ENCODE results near the gene RDH11. TPM values are rescaled to one million over a fixed set of nuclear protein-coding genes. Genes with fewer than 3 reads are reported as not detected.

Gene RDH11, protein sequence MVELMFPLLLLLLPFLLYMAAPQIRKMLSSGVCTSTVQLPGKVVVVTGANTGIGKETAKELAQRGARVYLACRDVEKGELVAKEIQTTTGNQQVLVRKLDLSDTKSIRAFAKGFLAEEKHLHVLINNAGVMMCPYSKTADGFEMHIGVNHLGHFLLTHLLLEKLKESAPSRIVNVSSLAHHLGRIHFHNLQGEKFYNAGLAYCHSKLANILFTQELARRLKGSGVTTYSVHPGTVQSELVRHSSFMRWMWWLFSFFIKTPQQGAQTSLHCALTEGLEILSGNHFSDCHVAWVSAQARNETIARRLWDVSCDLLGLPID
- total RNA-seq (41.7 and 61.2 TPM in 2 replicates), polyA plus RNA-seq (70.5 and 92.2 TPM in 2 replicates)

- Histone ChIP-seq H3K4me1 (ENCODE audit: low read depth) (peaks cover 7% of the 10 kb centered on the region), H3K36me3 (peaks cover 14% of the 10 kb centered on the region), H3K27ac (peak within 1 kb of the TSS; percentile 89), H3K27me3 (peaks cover 4% of the 10 kb centered on the region), H3K4me3 (peak within 1 kb of the TSS; percentile 88), H3K9me3 (ENCODE audit: low read depth) (no peaks in the 10 kb centered on the region)
- no peak for TF ChIP-seq CTCF (IDR thresholded peaks at IDR 0.05; ENCODE audit: low read depth, low read length)
- DNase-seq (ENCODE audit: low read depth in 1 of 2, low spot score in 1 of 2): peak; percentile 94
Measured at GRCh38 chr14:67695394-67695949, at the start of gene RDH11. RDH11 (minus strand) TSS chr14:67695764; CDS start chr14:67695703, 61 bp downstream.

DNA sequence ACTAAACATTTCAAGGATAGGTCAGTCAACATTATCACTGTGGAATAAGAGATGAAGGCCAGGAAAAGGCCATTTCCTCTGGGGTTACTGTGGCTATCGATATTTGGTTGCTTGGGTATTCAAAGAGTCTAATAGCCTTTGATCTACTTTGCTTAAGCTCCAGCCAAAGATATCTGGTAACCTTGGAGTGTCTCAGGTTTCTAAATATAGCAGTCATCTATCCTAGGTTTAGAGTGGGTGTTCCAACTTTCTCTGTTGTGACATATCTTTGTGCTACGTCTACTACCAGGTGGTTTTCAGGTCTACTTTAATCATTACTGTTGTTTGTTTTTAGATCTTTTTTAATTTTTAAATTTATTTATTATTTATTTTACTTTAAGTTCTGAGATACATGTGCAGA is 48.5 kb upstream of the RDH11 start:
- H3K4me1 ChIP-seq (ENCODE audit: low read depth): peaks cover 9% of the 10 kb centered on the region
- TF ChIP-seq CTCF (IDR thresholded peaks at IDR 0.05; ENCODE audit: low read depth, low read length): no peak
- H3K27me3 ChIP-seq: no peaks in the 10 kb centered on the region
- DNase-seq (ENCODE audit: low read depth in 1 of 2, low spot score in 1 of 2): peak in 1 of 2 donors; percentile 10
- no peak overlapping the region for H3K4me3 ChIP-seq
- no peaks in the 10 kb centered on the region for H3K9me3 ChIP-seq (ENCODE audit: low read depth)
- H3K27ac ChIP-seq: peak overlapping the region; percentile 48
- peaks cover 5% of the 10 kb centered on the region for H3K36me3 ChIP-seq

GRCh38 chr14:67738740-67739504 is 43.4 kb upstream of the RDH11 start:
- TF ChIP-seq CTCF (IDR thresholded peaks at IDR 0.05; ENCODE audit: low read depth, low read length): no peak
- Histone ChIP-seq H3K36me3 (no peaks in the 10 kb centered on the region), H3K4me1 (ENCODE audit: low read depth) (peaks cover 5% of the 10 kb centered on the region), H3K4me3 (no peak overlapping the region), H3K9me3 (ENCODE audit: low read depth) (no peaks in the 10 kb centered on the region), H3K27me3 (no peaks in the 10 kb centered on the region), H3K27ac (no peak overlapping the region)
- DNase-seq (ENCODE audit: low read depth in 1 of 2, low spot score in 1 of 2): peak in 1 of 2 donors; percentile 98

- no peaks in the 10 kb centered on the region for H3K36me3 ChIP-seq
- no peak for TF ChIP-seq CTCF (IDR thresholded peaks at IDR 0.05; ENCODE audit: low read depth, low read length)
- DNase-seq (ENCODE audit: low read depth in 1 of 2, low spot score in 1 of 2): no peak
- H3K27me3 ChIP-seq: no peaks in the 10 kb centered on the region
- no peak overlapping the region for H3K4me3 ChIP-seq
- no peaks in the 10 kb centered on the region for H3K4me1 ChIP-seq (ENCODE audit: low read depth)
- H3K9me3 ChIP-seq (ENCODE audit: low read depth): no peaks in the 10 kb centered on the region
- H3K27ac ChIP-seq: no peak overlapping the region
Measured at GRCh38 chr14:67736771-67737170, 41.2 kb upstream of the RDH11 start.

GRCh38 chr14:67735336-67736147 is 40.0 kb upstream of the RDH11 start:
- Histone ChIP-seq H3K27ac (no peak overlapping the region), H3K36me3 (no peaks in the 10 kb centered on the region), H3K9me3 (ENCODE audit: low read depth) (no peaks in the 10 kb centered on the region), H3K27me3 (no peaks in the 10 kb centered on the region), H3K4me3 (no peak overlapping the region), H3K4me1 (ENCODE audit: low read depth) (no peaks in the 10 kb centered on the region)
- TF ChIP-seq CTCF (IDR thresholded peaks at IDR 0.05; ENCODE audit: low read depth, low read length): no peak
- peak in 1 of 2 donors; percentile 16 for DNase-seq (ENCODE audit: low read depth in 1 of 2, low spot score in 1 of 2)

All from cardiac muscle cell (in vitro differentiated cells and primary cell).